Fibroblast of lung (primary cell): ENCODE measurements around the gene COPZ2.

Experiments used
- EZH2 ChIP-seq: IDR thresholded peaks from 2 replicates; pipeline ENCODE4 v1.5.1; 2012; ENCODE audit warnings: low read length, control low read depth, mild to moderate bottlenecking; ENCODE audit errors: missing control alignments
- TF ChIP-seq, protein P1 (sequence below), 2 donors: IDR thresholded peaks in 1 of 2; conservative IDR thresholded peaks in 1 of 2; 1 replicate in 1 of 2; 2 replicates in 1 of 2; pipeline ENCODE4 v1.5.1; 2011 to 2012; ENCODE audit warnings: low read length in 2 of 2, control low read depth in 1 of 2, inconsistent platforms in 1 of 2, low read depth in 1 of 2, mild to moderate bottlenecking in 1 of 2

GRCh38 chr17:48058393-48059124 lies 21.0 kb upstream of the COPZ2 start:
- TF ChIP-seq, protein P1, sequence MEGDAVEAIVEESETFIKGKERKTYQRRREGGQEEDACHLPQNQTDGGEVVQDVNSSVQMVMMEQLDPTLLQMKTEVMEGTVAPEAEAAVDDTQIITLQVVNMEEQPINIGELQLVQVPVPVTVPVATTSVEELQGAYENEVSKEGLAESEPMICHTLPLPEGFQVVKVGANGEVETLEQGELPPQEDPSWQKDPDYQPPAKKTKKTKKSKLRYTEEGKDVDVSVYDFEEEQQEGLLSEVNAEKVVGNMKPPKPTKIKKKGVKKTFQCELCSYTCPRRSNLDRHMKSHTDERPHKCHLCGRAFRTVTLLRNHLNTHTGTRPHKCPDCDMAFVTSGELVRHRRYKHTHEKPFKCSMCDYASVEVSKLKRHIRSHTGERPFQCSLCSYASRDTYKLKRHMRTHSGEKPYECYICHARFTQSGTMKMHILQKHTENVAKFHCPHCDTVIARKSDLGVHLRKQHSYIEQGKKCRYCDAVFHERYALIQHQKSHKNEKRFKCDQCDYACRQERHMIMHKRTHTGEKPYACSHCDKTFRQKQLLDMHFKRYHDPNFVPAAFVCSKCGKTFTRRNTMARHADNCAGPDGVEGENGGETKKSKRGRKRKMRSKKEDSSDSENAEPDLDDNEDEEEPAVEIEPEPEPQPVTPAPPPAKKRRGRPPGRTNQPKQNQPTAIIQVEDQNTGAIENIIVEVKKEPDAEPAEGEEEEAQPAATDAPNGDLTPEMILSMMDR (conservative IDR thresholded peaks at IDR 0.05 in 1 of 2, IDR thresholded peaks at IDR 0.05 in 1 of 2; ENCODE audit: low read depth in 1 of 2, low read length in 2 of 2) = no peak
- TF ChIP-seq EZH2 = no peak
